ENCODE results near the gene ALG1. TPM values are rescaled to one million over a fixed set of nuclear protein-coding genes. Genes with fewer than 3 reads are reported as not detected.

Gene ALG1
- total and polyA plus RNA-seq, 2 of the 13 experiments (the other 11 are each of a cell fraction or from before 2014, with no cell fraction given) = 43.3 to 75.6 TPM

DNA sequence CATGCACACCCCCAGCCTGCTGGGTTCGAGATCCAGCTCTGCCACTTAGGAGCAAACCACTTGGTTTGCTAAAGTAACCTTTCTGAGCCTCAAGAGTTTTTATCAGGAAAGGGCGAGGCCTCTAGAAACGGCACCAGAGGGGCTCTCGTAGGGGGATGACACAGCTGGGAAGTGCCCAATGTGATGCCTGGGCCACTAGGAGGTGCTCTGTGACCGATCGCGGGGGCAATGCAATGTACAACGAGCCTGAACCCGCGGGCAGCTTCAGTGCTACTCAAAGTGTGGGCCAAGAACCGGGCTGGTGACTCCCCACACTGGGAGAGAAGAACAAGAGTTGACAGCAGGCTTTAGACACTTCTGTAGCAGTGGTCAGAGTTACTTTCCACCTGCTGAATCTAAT is 15.3 kb upstream of the ALG1 start (continued):
- TF ChIP-seq, protein P1, sequence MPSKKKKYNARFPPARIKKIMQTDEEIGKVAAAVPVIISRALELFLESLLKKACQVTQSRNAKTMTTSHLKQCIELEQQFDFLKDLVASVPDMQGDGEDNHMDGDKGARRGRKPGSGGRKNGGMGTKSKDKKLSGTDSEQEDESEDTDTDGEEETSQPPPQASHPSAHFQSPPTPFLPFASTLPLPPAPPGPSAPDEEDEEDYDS (CRISPR knock-in tag; IDR thresholded peaks at IDR 0.05) = no peak
- TF ChIP-seq HNRNPL (IDR thresholded peaks at IDR 0.05; ENCODE audit: low read depth, low read length) (no peak), MXI1 (IDR thresholded peaks at IDR 0.05; ENCODE audit: borderline replicate concordance, low read depth, low read length) (no peak), KLF12 (CRISPR knock-in tag; IDR thresholded peaks at IDR 0.05; ENCODE audit: borderline replicate concordance) (no peak), MXD1 (CRISPR knock-in tag; IDR thresholded peaks at IDR 0.05) (no peak), NONO (IDR thresholded peaks at IDR 0.05) (no peak), NONO (CRISPR knock-in tag; conservative IDR thresholded peaks at IDR 0.05) (no peak), ZNF546 (CRISPR knock-in tag; conservative IDR thresholded peaks at IDR 0.05) (no peak), ELF3 (CRISPR knock-in tag; IDR thresholded peaks at IDR 0.05) (0 out of 2 replicates have a peak, but pooled peaks have one; percentile 31), IKZF1 (IDR thresholded peaks at IDR 0.05) (no peak), BRCA1 (CRISPR knock-in tag; IDR thresholded peaks at IDR 0.05) (0 out of 2 replicates have a peak, but pooled peaks have one; percentile 37), ZNF101 (CRISPR knock-in tag; IDR thresholded peaks at IDR 0.05; ENCODE audit: borderline replicate concordance, low read depth) (no peak), KDM3A (CRISPR knock-in tag; IDR thresholded peaks at IDR 0.05; ENCODE audit: low read depth) (no peak), REST (IDR thresholded peaks at IDR 0.05; ENCODE audit: borderline replicate concordance in 1 of 2, low read depth in 1 of 2, low read length in 2 of 2) (no peak), SMC3 (IDR thresholded peaks at IDR 0.05; ENCODE audit: low read length) (peak; percentile 52; the same call in 1 of the 2 replicates), TAF15 (IDR thresholded peaks at IDR 0.05; ENCODE audit: low read depth, low read length, poor library complexity, severe bottlenecking) (no peak), KLF6 (CRISPR knock-in tag; IDR thresholded peaks at IDR 0.05) (no peak), CHCHD3 (CRISPR knock-in tag; IDR thresholded peaks at IDR 0.05) (no peak), ZNF160 (CRISPR knock-in tag; IDR thresholded peaks at IDR 0.05) (no peak), MAZ (IDR thresholded peaks at IDR 0.05; ENCODE audit: borderline replicate concordance, low read depth, low read length) (peak; percentile 56), MAZ (CRISPR knock-in tag; IDR thresholded peaks at IDR 0.05; ENCODE audit: low read depth) (peak; percentile 23; the same call in 1 of the 2 replicates), ATAD3A (CRISPR knock-in tag; IDR thresholded peaks at IDR 0.05) (no peak)
- TF ChIP-seq, protein P2, sequence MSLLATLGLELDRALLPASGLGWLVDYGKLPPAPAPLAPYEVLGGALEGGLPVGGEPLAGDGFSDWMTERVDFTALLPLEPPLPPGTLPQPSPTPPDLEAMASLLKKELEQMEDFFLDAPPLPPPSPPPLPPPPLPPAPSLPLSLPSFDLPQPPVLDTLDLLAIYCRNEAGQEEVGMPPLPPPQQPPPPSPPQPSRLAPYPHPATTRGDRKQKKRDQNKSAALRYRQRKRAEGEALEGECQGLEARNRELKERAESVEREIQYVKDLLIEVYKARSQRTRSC (CRISPR knock-in tag; IDR thresholded peaks at IDR 0.05; ENCODE audit: low read depth) = no peak
- TF ChIP-seq, protein P3, sequence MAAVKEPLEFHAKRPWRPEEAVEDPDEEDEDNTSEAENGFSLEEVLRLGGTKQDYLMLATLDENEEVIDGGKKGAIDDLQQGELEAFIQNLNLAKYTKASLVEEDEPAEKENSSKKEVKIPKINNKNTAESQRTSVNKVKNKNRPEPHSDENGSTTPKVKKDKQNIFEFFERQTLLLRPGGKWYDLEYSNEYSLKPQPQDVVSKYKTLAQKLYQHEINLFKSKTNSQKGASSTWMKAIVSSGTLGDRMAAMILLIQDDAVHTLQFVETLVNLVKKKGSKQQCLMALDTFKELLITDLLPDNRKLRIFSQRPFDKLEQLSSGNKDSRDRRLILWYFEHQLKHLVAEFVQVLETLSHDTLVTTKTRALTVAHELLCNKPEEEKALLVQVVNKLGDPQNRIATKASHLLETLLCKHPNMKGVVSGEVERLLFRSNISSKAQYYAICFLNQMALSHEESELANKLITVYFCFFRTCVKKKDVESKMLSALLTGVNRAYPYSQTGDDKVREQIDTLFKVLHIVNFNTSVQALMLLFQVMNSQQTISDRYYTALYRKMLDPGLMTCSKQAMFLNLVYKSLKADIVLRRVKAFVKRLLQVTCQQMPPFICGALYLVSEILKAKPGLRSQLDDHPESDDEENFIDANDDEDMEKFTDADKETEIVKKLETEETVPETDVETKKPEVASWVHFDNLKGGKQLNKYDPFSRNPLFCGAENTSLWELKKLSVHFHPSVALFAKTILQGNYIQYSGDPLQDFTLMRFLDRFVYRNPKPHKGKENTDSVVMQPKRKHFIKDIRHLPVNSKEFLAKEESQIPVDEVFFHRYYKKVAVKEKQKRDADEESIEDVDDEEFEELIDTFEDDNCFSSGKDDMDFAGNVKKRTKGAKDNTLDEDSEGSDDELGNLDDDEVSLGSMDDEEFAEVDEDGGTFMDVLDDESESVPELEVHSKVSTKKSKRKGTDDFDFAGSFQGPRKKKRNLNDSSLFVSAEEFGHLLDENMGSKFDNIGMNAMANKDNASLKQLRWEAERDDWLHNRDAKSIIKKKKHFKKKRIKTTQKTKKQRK (IDR thresholded peaks at IDR 0.05; ENCODE audit: low read length) = no peak
